SH-SY5Y (cell line): Measurements from ENCODE around the gene PTPRT.

Source experiments
- GATA2 ChIP-seq: IDR thresholded peaks from 2 replicates; pipeline ENCODE4 v1.6.1; 2011; ENCODE audit warnings: mild to moderate bottlenecking, low read depth, low read length
- GATA3 ChIP-seq: IDR thresholded peaks from 2 replicates; pipeline ENCODE4 v1.6.1; 2011; ENCODE audit warnings: low read depth, mild to moderate bottlenecking, low read length, moderate library complexity

GRCh38 chr20:43183536-43184070, 6.1 kb downstream of the PTPRT start:
- TF ChIP-seq GATA3 (no peak), GATA2 (peak; percentile 60)
